ENCODE results near the gene LRRN4CL.
A peak's percentile ranks its signal among the peaks of the same experiment; 100 is the strongest.

DNA sequence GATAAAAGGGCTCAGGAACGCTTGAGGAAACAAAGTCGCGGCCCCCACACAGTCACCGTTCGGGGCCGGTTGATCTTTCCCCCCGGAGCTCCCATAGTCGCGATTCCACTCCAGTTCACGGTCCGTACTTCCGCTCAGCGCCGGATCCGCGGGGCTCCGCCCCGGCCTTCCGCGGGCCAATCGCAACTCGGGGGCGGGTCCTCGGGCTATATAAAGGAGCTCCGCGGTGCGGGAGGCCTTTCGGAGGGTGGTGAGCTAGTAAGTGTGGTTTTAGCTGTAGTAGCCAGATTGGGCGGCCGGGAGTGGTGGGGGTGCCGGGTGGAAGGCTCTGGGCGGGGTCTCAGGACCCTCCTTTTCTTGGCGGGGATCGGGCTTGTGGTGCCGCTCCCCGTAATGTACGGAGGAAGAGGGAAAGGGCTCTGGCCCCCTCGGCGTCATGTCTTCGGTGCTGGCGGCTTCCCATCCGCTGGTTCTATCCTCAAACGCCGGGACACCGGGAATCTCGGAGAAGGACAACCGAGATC, 24.2 kb downstream of the LRRN4CL start, which contains the start of the genes C11orf98 and CSKMT:
- TF ChIP-seq POLR2AphosphoS5 (IDR thresholded peaks at IDR 0.05), result peak; percentile 97 to 99 (median 99)
- TF ChIP-seq, protein P1, sequence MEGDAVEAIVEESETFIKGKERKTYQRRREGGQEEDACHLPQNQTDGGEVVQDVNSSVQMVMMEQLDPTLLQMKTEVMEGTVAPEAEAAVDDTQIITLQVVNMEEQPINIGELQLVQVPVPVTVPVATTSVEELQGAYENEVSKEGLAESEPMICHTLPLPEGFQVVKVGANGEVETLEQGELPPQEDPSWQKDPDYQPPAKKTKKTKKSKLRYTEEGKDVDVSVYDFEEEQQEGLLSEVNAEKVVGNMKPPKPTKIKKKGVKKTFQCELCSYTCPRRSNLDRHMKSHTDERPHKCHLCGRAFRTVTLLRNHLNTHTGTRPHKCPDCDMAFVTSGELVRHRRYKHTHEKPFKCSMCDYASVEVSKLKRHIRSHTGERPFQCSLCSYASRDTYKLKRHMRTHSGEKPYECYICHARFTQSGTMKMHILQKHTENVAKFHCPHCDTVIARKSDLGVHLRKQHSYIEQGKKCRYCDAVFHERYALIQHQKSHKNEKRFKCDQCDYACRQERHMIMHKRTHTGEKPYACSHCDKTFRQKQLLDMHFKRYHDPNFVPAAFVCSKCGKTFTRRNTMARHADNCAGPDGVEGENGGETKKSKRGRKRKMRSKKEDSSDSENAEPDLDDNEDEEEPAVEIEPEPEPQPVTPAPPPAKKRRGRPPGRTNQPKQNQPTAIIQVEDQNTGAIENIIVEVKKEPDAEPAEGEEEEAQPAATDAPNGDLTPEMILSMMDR (IDR thresholded peaks at IDR 0.05), result no peak
- TF ChIP-seq POLR2A (IDR thresholded peaks at IDR 0.05), result peak; percentile 98

All from breast epithelium (tissue), 3 donors.